GM15510 (cell line): ENCODE data around the gene MEPCE.

Experiments used
- POLR2A ChIP-seq: IDR thresholded peaks from 3 replicates; pipeline ENCODE4 v1.6.1; 2011; ENCODE audit warnings: borderline replicate concordance; ENCODE audit not compliant: insufficient read length; ENCODE audit errors: extremely low read depth

The MEPCE gene

DNA sequence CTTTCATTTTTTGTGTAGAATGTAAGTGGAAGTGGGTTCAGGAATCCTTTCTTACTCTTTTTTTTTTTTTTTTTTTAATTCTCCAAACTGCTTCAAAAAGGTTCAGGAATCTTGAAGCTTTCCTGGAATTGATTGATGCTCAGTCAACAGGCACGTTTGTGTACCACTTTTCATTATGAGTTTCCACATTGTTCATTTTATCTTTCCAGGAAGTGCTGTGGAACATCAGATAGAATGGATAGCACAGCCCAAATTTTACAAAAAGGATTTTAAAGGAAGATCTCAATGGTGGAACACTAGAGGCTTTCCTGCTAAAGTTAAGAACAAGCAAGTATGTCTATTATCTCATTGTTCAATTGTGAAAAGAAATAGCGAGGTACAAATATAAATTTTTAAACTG lies 8.5 kb downstream of the MEPCE start:
- TF ChIP-seq POLR2A: no peak

DNA sequence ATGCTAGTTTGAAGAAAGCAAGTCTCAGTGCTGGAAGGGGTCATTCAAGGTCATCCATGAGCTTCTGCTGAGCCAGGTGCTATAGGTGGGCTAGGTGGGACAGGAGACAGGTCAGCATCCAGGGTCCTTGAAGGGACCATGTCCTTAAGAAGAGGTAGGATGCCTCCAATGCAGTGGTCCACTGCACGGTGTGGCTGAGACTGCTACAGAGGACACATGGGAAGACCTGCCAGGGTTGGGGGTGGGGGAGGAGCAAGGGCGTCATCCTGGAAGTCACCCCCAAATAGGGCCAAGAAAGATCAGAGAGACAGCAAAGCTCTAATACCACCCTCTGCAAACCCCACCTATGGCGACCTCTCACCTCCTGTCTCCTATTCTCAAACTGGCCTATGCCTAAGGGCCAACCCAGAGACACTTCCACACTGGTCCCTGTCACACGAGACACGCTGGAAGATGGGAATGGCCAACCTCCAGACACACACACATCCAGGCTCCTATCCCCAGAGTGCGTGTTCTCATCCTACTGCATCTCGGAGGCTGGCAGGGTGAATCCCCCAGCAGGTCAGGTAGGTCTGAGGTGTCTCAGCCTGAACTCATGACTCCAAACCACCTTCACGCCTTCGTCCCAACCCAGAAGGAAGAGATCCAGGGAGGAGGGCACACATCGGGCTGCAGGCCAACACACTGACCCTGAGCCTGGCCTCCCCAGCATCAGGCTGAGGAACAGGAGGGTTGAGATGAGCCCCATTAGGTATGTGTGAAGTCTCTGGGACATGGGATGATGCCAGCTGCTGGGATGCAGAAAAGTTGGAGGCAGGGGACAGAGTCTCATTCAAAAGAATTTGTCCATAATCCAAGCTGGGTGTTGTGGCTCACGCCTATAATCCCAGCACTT lies 12.3 kb downstream of the MEPCE start:
- no peak for TF ChIP-seq POLR2A

DNA sequence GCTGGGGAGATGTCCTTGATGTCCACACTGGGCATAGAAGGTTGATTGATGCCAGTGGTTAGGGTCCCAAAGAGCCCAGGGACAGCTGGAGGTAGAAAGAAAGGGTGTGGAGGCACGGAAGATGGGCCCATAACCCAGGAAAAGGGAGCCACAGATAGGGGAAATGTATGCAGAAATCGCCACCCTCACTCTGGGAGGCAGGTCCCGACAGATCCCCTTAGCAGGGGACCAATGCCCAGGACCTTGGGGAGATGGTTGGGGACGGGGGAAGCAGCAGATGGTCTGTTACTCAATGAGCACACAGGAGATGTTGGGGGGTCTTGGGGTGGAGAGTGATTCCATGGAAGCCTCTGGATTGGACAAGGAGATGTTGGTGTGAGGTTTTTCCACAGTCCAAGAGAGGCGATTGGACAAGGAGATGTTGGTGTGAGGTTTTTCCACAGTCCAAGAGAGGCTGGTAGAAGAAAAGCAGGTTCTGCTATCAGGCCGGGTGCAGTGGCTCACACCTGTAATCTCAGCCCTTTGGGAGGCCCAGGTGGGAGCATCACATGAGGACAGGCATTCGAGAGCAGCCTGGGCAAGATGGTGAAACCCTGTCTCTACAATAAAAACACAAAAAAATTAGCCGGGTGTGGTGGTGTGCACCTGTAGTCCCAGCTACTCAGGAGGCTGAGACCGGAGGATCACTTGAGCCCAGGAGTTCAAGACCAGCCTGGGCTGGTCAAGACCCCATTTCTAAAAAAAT lies 13.6 kb downstream of the MEPCE start:
- TF ChIP-seq POLR2A: no peak

DNA sequence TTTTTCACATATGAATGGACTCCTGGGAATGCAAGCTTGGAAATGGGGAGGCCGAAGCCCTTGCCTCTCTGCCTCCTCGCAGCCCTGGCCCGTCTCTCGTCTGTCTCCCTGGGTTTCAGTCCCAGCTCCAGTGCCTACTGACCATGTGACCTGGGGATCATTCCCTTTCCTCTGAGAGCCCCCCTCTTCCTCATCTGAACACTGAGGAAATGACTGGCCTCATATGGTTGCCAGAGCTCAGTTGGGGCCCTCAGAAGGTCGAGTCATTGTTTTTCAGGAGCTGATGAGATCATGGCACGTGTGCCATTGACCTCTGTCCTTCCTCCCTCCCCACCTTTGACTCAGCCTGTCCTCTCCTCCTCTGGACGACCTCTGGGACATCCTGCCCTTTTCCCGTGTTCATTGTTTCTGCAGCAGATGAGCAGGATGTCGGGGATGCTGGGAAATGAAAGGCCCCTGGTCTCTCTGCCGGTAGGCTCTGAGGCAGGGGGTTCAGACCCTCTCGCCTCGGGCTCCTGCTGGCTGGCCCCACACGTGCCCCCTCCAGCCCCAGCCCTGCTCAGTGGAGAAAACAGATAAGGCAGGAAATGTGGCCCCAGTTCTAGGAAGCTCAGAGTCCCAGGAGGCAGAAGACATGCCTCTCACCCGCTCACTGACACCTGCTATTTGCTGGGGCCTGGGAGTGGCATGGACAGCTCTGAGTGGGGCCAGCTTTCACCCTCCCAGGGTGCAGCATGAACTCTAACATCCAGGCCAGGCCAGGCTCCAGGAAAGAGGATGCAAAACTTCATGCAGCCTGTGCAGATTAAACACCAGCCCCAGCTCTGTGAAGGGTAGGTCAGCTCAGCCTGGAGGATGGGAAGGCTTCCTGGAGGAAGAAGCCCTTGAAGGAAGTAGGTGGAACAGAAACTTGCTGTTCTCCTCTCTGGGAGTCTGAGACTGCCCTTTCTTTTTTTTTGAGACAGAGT lies 15.0 kb downstream of the MEPCE start:
- TF ChIP-seq POLR2A: no peak

DNA sequence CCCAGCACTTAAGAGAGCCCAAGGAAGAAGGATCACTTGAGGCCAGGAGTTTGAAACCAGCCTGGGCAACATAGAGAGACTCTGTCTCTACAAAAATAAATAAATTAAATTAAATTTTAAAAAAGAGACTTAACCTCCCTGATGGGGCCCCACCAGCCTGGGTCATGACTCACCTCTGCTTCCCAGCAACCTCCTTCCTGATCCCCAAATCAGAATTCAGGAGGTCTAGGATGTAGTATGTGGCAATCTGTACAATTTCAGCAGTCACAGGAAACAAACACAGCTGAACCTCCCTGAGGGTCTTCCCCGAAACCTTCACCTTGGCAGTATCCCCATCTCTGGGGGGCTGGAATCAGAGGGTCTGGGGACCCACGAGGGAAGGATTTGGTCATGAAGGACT lies 16.4 kb downstream of the MEPCE start:
- TF ChIP-seq POLR2A: no peak

DNA sequence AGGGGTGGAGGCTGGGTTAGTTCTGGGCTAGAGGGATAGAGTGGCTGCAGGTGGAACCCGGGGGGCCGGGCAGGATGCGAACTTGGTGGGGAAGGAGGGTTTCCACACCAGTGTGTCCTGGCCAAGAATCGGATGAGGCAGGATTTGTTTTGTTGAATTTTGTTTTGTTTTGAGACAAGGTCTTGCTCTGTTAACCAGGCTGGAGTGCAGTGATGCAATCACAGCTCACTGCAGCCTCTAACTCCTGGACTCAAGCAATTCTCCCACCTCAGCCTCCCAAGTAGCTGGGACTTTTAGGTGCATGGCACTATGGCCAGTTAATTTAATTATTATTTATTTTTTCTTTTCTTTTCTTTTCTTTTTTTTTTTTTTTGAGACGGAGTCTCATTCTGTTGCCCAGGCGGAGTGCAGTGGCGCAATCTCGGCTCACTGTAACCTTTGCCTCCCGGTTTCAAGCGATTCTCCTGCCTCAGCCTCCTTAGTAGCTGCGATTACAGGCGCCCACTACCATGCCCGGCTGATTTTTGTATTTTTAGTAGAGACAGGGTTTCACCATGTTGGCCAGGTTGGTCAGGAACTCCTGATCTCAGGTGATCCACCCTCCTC lies 19.7 kb downstream of the MEPCE start:
- no peak for TF ChIP-seq POLR2A

DNA sequence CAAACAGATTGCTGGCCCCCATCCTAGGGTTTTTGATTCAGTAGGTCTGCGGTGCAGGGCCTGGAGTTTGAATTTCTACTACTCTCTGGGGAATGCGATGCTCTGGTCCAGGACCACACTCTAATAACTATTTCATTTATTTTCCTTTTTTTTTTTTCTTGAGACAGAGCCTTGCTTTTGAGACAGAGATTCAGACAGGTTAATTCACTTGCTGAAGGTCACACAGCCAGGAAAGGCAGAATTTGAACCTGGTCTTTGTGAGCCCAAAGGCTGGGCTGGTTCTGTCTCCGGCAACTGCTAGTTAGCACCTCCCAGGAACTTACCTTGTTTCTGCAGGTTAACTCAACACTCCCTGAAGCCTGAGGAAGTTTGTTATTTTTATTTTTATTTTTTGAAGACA lies 22.9 kb downstream of the MEPCE start:
- TF ChIP-seq POLR2A: no peak

DNA sequence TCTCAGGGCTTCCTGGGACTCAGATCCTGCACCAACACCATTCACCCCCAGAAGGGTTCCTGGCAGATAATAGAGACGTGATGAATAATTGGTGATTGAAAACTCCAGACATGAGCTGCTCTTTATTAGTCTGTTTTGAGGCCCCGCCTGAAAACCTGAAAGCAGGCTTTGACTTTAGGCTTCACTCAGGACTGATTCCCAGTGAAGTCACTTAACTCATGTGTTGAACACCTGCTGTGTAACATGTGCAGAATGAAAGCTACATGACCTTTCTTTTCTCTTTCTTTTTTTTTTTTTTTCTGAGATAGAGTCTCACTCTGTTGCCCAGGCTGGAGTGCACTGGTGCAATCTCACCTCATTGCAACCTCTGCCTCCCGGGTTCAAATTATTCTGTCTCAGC lies 25.6 kb downstream of the MEPCE start:
- no peak for TF ChIP-seq POLR2A

DNA sequence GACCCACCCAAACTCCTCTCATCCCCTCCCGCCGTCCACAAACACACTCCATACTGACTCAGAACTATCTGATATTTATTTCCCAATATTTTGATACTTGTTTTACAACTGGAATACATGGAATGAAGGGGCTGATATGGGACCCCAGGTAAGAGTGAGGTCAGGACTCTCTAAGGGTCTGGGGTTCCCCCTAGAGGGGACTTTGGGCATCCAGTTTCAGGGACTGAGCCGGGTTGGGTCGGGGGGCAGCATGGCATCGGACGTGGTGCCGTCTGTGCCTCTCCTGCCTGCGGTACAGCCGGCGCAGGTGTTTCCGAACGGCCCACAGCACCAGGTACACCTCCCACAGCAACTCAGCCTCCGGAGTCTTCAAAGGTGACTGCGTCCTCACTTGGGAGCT lies 26.9 kb downstream of the MEPCE start:
- TF ChIP-seq POLR2A: no peak

DNA sequence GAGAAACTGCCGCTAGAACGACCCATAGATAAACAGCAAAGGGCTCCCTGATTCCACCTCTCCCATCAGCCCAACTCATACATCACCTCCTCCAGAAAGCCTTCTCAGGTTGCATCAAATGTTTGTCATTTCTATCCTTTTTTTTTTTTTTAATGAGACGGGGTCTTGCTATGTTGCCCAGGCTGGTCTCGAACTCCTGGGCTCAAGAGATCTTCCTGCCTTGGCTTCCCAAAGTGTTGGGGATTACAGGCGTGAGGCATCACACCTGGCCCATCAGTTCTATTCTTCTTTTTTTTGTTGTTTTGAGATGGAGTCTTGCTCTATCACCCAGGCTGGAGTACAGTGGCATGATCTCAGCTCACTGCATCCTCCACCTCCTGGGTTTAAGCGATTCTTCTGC lies 27.4 kb downstream of the MEPCE start:
- no peak for TF ChIP-seq POLR2A

DNA sequence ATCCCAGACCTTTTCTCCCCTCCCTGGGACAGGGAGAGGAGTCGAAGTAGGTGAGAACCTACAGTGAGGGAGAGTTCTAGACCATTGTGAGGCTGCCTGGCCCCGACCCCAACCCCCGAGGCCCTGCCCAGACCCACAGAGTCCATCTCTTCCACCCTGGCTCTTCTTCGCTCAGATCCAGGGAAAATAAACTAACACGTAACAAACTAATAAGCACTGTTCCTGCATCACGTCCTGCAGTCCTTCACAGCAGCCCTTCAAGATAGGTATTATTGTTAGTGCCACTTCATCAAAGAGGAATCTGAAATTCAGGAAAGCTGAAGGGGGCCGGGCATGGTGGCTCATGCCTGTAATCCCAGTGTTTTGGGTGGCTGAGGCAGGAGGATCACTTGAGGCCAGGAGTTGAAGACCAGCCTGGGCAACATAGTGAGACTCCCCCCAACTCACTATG lies 34.6 kb downstream of the MEPCE start, which contains the start of gene SPACDR:
Gene SPACDR (minus strand): TSS at position 51 of the 451 bp plus-strand sequence. CDS start 235 bp downstream, outside the sequence.
- TF ChIP-seq POLR2A: no peak

DNA sequence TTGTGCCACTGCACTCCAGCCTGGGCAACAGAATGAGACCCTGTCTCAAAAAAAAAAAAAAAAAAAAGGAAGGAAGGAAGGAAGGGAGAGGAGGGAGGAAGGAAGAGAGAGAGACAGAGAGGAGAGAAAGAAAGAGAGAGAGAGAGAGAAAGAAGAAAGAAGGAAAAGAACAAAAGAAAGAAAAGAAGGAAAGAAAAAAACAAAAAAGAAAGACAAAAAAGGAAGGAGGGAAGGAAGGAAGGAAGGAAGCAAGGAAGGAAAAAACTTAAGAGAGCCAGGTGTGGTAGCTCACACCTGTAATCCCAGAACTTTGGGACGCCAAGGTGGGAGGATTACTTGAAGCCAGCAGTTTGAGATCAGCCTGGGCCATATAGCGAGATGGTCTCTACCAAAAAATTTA lies 35.2 kb downstream of the MEPCE start:
- TF ChIP-seq POLR2A: no peak

DNA sequence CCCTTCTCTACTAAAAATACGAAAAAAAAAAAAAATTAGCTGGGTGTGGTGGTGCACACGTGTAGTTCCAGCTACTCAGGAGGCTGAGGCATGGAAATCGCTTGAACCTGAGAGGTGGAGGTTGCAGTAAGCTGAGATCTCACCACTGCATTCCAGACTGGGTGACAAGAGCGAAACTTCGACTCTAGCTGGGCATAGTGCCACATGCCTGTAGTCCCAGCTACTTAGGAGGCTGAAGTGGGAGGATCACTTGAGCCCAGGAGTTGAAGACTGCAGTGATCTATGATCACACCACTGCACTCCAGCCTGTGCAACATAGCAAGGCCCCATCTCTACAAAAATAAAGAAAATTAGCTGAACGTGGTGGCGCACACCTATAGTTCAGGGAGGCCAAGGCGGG lies 35.7 kb downstream of the MEPCE start:
- TF ChIP-seq POLR2A: no peak

DNA sequence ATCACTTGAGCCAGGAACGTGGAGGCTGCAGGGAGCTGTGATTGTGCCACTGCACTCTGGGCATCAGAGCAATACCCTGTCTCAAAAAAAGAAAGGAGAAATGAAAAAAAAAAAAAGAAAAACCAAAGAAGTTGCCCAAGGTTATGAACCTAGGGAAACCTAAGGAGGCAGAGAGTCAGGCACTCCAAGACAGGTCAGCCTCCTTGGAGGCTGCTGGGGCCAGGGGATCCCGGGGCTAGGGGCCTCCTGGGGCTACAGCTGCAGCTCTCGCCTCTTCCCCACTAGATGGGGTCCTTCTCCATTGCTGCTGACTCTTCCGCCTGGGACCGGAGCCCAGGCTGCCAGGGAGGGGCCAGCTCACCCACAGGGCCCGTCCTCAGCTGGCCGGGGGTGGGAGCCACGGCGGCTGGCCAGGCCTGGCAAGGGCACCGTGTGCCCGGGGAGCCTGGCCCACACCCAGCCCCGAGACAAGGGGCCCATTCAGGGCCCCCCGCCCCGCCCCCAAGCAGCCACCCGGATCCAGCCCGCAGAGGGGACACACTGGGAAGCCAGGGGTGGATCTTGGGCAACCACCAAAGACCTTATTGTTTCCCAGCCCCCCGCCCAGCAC lies 36.2 kb downstream of the MEPCE start:
- no peak for TF ChIP-seq POLR2A
